Measurements from ENCODE around the gene VPS9D1.

- TF ChIP-seq CTCF (IDR thresholded peaks at IDR 0.05) = no peak
- TF ChIP-seq REST (IDR thresholded peaks at IDR 0.05; ENCODE audit: insufficient read depth in 1 of 2, low read depth in 2 of 2, low read length in 1 of 2) = no peak
- 0 out of 2 replicates have a peak, but pooled peaks have one; percentile 21 for TF ChIP-seq POLR2AphosphoS5 (IDR thresholded peaks at IDR 0.05; ENCODE audit: low read depth, low read length)
- TF ChIP-seq TCF7L2 (IDR thresholded peaks at IDR 0.05; ENCODE audit: low read depth, low read length) = no peak
Observed at GRCh38 chr16:89695875-89696669, 24.6 kb downstream of the VPS9D1 start.
